ENCODE data around the gene CCNC. TPM values are rescaled to one million over a fixed set of nuclear protein-coding genes. Genes with fewer than 3 reads are reported as not detected.
"Not testable (repeated sequence)": the region's sequence is repeated elsewhere in the genome, so short reads cannot be mapped to it uniquely, and the experiment has no call there.

The CCNC gene
- total RNA-seq, 2 experiments from 2014 or later: 40.5 to 42.6 TPM

GRCh38 chr6:99603421-99604165 is 35.1 kb upstream of the CCNC start:
- no peak overlapping the region for H3K27ac Mint-ChIP-seq
- ChIA-PET POLR2A (interaction anchor here (1.2 kb wide), 1 partner anchor 15 kb away, joined by 4 read pairs; no protein-coding TSS in a partner anchor), CTCF (interaction anchor here (1.8 kb wide), 1 partner anchor 15 kb away, joined by 7 read pairs; no protein-coding TSS in a partner anchor)
- H3K4me3 ChIP-seq (ENCODE audit: low read length): peak overlapping the region; percentile 37
- H3K27me3 ChIP-seq (ENCODE audit: control insufficient read depth in 1 of 2, insufficient read depth in 2 of 2, low read length in 2 of 2): peaks cover 80 to 96% of the 10 kb centered on the region in 2 experiments
- H3K4me1 ChIP-seq (ENCODE audit: insufficient read depth, low read length): peaks cover 59% of the 10 kb centered on the region
- peaks cover 1 to 48% of the 10 kb centered on the region in 2 experiments for H3K9me3 ChIP-seq (ENCODE audit: control insufficient read depth in 1 of 2, insufficient read depth in 1 of 2, low read length in 2 of 2)
- no peak for TF ChIP-seq CTCF (IDR thresholded peaks at IDR 0.05)
- peaks cover 44% of the 10 kb centered on the region for H3K4me1 Mint-ChIP-seq (ENCODE audit: low read depth)
- H3K36me3 ChIP-seq (ENCODE audit: insufficient read depth, low read length): no peaks in the 10 kb centered on the region
- intact Hi-C loops (cut with DNase I, micrococcal nuclease): no loop called here
- H3K27me3 Mint-ChIP-seq: peaks cover 98% of the 10 kb centered on the region
- H3K4me3 Mint-ChIP-seq: peak overlapping the region; percentile 66
- DNase-seq (peak in 3 of 14 experiments; percentile 25 to 51 (median 47)), ATAC-seq (ENCODE audit: poor library complexity) (peak; percentile 45)
- H3K9me3 Mint-ChIP-seq: no peaks in the 10 kb centered on the region
- H3K27ac ChIP-seq (ENCODE audit: low read depth in 1 of 2, low read length in 2 of 2): no peak overlapping the region
- no peaks in the 10 kb centered on the region for H3K36me3 Mint-ChIP-seq (ENCODE audit: low read depth)

DNA sequence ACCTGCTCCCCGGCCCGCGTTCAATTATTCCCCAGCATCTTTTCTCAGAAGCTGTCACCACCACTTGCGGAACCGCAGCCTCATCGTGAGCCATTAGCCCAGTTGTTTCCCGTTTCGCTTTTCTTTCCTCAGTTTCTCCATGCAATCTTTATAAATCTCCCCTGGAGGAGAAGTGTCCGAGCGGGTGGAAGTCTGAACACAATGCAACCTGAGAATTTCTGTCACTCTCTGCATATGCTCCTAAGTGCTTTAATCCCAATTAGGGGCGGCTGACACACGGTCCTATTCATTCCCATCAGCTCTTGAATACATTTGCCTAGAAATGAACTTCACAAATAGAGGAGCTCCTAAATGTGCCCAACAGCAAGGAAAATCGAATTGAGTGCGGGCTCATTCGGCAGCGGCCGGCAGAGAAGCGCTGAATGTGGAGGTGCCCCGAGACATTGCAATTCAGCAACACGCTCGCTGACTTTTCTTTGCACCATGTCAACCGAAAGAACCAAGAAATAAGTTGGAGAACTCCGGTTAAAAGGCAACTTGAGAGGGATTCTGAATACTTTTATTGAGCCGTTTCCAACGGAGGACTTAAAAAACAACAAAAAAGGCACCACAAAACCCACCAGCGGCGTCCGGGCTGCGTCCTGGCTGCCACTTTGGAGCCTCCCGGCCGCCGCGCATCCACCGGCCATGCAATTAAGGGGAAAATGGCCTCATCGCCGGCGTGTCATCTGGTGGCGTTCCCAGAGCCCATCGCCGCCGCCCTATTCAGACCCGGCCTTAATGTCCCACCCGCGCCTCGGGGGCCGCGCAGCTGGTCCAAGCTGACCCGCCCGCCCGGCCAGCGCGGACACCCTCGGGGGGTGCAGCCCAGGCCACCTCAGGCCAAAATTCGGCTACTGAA is 34.3 kb upstream of the CCNC start:
- no peak overlapping the region for H3K27ac ChIP-seq (ENCODE audit: low read depth in 1 of 2, low read length in 2 of 2)
- peak overlapping the region; percentile 59 for H3K4me3 Mint-ChIP-seq
- H3K36me3 ChIP-seq (ENCODE audit: insufficient read depth, low read length): no peaks in the 10 kb centered on the region
- H3K27ac Mint-ChIP-seq: no peak overlapping the region
- no peak for TF ChIP-seq CTCF (IDR thresholded peaks at IDR 0.05)
- intact Hi-C loops (cut with DNase I, micrococcal nuclease): no loop called here
- peak overlapping the region; percentile 21 for H3K4me3 ChIP-seq (ENCODE audit: low read length)
- H3K27me3 ChIP-seq (ENCODE audit: control insufficient read depth in 1 of 2, insufficient read depth in 2 of 2, low read length in 2 of 2): peaks cover 74 to 96% of the 10 kb centered on the region in 2 experiments
- H3K4me1 ChIP-seq (ENCODE audit: insufficient read depth, low read length): peaks cover 51% of the 10 kb centered on the region
- peaks cover 0 to 40% of the 10 kb centered on the region in 2 experiments for H3K9me3 ChIP-seq (ENCODE audit: control insufficient read depth in 1 of 2, insufficient read depth in 1 of 2, low read length in 2 of 2)
- CTCF ChIA-PET: interaction anchor here (1.8 kb wide), 1 partner anchor 14 kb away, joined by 7 read pairs; no protein-coding TSS in a partner anchor
- peak in 1 of 14 experiments; percentile 24 for DNase-seq
- POLR2A ChIA-PET: no interaction called here
- H3K4me1 Mint-ChIP-seq (ENCODE audit: low read depth): peaks cover 37% of the 10 kb centered on the region
- no peaks in the 10 kb centered on the region for H3K9me3 Mint-ChIP-seq
- ATAC-seq (ENCODE audit: poor library complexity): no peak
- no peaks in the 10 kb centered on the region for H3K36me3 Mint-ChIP-seq (ENCODE audit: low read depth)
- peaks cover 98% of the 10 kb centered on the region for H3K27me3 Mint-ChIP-seq

DNA sequence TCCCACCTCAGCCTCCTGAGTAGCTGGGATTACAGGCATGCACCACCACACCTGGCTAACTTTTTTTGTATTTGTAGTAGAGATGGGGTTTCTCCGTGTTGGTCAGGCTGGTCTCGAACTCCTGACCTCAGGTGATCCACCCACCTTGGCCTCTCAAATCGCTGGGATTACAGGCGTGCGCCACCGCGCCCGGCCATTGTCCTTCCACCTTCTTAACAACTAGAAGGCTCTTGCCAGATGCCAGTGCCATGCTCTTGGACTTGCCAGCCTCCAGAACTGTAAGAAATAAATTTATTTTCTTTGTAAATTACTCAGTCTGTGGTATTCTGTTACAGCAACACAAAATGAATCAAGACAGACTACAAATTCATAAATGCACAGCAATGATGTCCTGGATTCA is 26.2 kb upstream of the CCNC start:
- peaks cover 97% of the 10 kb centered on the region for H3K27me3 Mint-ChIP-seq
- H3K4me3 Mint-ChIP-seq: not testable (repeated sequence)

More for the DNA sequence above, 26.2 kb upstream of the CCNC start:
- CTCF ChIA-PET; H3K4me3 ChIP-seq (ENCODE audit: low read length); ATAC-seq (ENCODE audit: poor library complexity); H3K27ac Mint-ChIP-seq; DNase-seq; H3K9me3 Mint-ChIP-seq; H3K36me3 ChIP-seq (ENCODE audit: insufficient read depth, low read length); POLR2A ChIA-PET; H3K27ac ChIP-seq (ENCODE audit: low read depth in 1 of 2, low read length in 2 of 2); H3K36me3 Mint-ChIP-seq (ENCODE audit: low read depth): not testable (repeated sequence)
- Histone ChIP-seq H3K4me1 (ENCODE audit: insufficient read depth, low read length) (peaks cover 14% of the 10 kb centered on the region), H3K27me3 (ENCODE audit: control insufficient read depth in 1 of 2, insufficient read depth in 2 of 2, low read length in 2 of 2) (peaks cover 39 to 91% of the 10 kb centered on the region in 2 experiments), H3K9me3 (ENCODE audit: control insufficient read depth in 1 of 2, insufficient read depth in 1 of 2, low read length in 2 of 2) (peaks cover 3 to 16% of the 10 kb centered on the region in 2 experiments)
- peaks cover 20% of the 10 kb centered on the region for H3K4me1 Mint-ChIP-seq (ENCODE audit: low read depth)
- intact Hi-C loops (cut with DNase I, micrococcal nuclease): loop anchor here in 1 of 2 experiments (10.0 kb wide), 1 partner anchor 870 kb away; the partner anchor contains the start of gene SIM1

Data from CD4-positive, alpha-beta T cell (primary cell).